HL-60 (cell line): ENCODE results near the gene HOXC12.

Experiments used
- POLR2AphosphoS5 ChIP-seq: IDR thresholded peaks from 2 replicates; pipeline ENCODE4 v1.6.1; 2012; ENCODE audit warnings: low read depth
- TF ChIP-seq, protein P1 (sequence below): IDR thresholded peaks from one replicate; pipeline ENCODE4 v1.5.1; 2011; ENCODE audit warnings: low read length, control low read depth, inconsistent platforms; ENCODE audit not compliant: insufficient read depth
- TF ChIP-seq, protein P2 (sequence below): IDR thresholded peaks from 2 replicates; pipeline ENCODE4 v1.6.1; 2012; ENCODE audit warnings: low read depth; ENCODE audit not compliant: insufficient replicate concordance

DNA sequence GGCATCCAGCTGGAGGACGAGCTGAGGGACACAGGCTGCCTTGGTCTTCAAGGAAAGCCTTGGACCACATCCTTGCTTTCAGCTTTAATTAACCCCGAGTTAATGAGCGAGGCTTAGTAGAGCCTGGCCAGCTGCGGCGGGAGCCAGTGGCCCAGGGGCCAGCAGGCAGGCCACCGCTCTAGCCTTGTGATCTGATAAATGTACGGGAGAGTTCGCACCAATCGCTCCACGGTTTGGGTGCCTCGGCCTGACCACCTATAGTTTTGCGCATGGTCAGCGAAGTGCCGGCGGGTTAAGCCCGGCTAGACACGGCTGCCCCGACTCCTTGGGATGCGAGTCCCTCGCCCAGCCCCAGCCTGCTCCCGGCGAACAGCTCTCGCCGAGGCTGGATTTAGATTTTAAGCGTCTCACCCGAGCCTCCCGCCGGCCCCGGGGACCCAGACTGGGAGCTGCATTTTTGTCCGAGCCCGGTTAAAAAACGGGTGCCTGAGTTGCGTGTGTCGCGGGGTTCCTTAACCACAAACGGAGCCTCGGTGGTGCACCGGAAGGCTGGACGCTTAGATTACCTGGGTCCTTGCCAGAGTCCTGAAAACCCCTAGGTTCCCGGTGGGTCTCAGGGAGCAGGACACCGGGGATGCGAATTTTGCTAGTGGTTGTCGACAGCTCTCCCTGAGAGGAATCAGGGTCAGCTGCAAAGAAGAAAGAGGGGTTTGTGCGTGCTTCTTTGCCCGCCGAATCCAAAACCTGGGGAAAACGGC is 2.9 kb upstream of the HOXC12 start:
- TF ChIP-seq, protein P1, sequence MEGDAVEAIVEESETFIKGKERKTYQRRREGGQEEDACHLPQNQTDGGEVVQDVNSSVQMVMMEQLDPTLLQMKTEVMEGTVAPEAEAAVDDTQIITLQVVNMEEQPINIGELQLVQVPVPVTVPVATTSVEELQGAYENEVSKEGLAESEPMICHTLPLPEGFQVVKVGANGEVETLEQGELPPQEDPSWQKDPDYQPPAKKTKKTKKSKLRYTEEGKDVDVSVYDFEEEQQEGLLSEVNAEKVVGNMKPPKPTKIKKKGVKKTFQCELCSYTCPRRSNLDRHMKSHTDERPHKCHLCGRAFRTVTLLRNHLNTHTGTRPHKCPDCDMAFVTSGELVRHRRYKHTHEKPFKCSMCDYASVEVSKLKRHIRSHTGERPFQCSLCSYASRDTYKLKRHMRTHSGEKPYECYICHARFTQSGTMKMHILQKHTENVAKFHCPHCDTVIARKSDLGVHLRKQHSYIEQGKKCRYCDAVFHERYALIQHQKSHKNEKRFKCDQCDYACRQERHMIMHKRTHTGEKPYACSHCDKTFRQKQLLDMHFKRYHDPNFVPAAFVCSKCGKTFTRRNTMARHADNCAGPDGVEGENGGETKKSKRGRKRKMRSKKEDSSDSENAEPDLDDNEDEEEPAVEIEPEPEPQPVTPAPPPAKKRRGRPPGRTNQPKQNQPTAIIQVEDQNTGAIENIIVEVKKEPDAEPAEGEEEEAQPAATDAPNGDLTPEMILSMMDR = no peak
- no peak for TF ChIP-seq POLR2AphosphoS5
- TF ChIP-seq, protein P2, sequence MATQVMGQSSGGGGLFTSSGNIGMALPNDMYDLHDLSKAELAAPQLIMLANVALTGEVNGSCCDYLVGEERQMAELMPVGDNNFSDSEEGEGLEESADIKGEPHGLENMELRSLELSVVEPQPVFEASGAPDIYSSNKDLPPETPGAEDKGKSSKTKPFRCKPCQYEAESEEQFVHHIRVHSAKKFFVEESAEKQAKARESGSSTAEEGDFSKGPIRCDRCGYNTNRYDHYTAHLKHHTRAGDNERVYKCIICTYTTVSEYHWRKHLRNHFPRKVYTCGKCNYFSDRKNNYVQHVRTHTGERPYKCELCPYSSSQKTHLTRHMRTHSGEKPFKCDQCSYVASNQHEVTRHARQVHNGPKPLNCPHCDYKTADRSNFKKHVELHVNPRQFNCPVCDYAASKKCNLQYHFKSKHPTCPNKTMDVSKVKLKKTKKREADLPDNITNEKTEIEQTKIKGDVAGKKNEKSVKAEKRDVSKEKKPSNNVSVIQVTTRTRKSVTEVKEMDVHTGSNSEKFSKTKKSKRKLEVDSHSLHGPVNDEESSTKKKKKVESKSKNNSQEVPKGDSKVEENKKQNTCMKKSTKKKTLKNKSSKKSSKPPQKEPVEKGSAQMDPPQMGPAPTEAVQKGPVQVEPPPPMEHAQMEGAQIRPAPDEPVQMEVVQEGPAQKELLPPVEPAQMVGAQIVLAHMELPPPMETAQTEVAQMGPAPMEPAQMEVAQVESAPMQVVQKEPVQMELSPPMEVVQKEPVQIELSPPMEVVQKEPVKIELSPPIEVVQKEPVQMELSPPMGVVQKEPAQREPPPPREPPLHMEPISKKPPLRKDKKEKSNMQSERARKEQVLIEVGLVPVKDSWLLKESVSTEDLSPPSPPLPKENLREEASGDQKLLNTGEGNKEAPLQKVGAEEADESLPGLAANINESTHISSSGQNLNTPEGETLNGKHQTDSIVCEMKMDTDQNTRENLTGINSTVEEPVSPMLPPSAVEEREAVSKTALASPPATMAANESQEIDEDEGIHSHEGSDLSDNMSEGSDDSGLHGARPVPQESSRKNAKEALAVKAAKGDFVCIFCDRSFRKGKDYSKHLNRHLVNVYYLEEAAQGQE = no peak
